Gastroesophageal sphincter (tissue), 4 donors: ENCODE results near the gene METTL16. TPM values are rescaled to one million over a fixed set of nuclear protein-coding genes. Genes with fewer than 3 reads are reported as not detected.
"Not testable (repeated sequence)": the region's sequence is repeated elsewhere in the genome, so short reads cannot be mapped to it uniquely, and the experiment has no call there.

Source experiments
- ATAC-seq: fragments of 150-250 bp; one replicate; pipeline ENCODE4 v1.9.1; 2016; ENCODE audit warnings: mild to moderate bottlenecking, moderate library complexity
- H3K27ac ChIP-seq, 4 donors: fragments of 200-600 bp; sonication (generic) in 3 of 4; 1 replicate in 3 of 4; 2 replicates in 1 of 4; pipeline ENCODE4 v1.5.1; 2016 to 2019
- H3K27me3 ChIP-seq: fragments of 200-600 bp; sonication (generic); one replicate; pipeline ENCODE4 v1.5.1; 2019
- H3K36me3 ChIP-seq, 2 donors: fragments of 200-600 bp; sonication (generic); one replicate each; pipeline ENCODE4 v1.5.1; 2019; ENCODE audit warnings: control low read depth in 1 of 2
- H3K4me1 ChIP-seq, 3 donors: fragments of 200-600 bp; sonication (generic); 1 replicate in 2 of 3; 2 replicates in 1 of 3; pipeline ENCODE4 v1.5.1; 2016 to 2019; ENCODE audit warnings: control low read depth in 2 of 3
- H3K4me3 ChIP-seq, 2 donors: fragments of 200-600 bp; sonication (generic); one replicate each; pipeline ENCODE4 v1.5.1; 2019; ENCODE audit warnings: mild to moderate bottlenecking in 1 of 2, moderate library complexity in 1 of 2
- H3K9me3 ChIP-seq, 3 donors: fragments of 200-600 bp; sonication (generic); one replicate each; pipeline ENCODE4 v1.5.1; 2017 to 2019; ENCODE audit warnings: control low read depth in 2 of 3
- EP300 ChIP-seq: sonication (generic); formaldehyde crosslinking; IDR thresholded peaks from one replicate; pipeline ENCODE4 v1.6.1; 2017; ENCODE audit warnings: antibody characterized with exemption, mild to moderate bottlenecking
- POLR2A ChIP-seq, 2 donors: fragments of 450-650 bp; IDR thresholded peaks; one replicate each; pipeline ENCODE4 v1.6.1; 2017; ENCODE audit warnings: antibody characterized with exemption in 2 of 2, mild to moderate bottlenecking in 2 of 2, moderate library complexity in 1 of 2
- POLR2AphosphoS5 ChIP-seq: sonication (generic); formaldehyde crosslinking; IDR thresholded peaks from one replicate; pipeline ENCODE4 v1.6.1; 2017; ENCODE audit warnings: antibody characterized with exemption
- WGBS, 2 donors: methylation state at CpG; one replicate each; pipeline ENCODE4 v1.1.5; 2018; ENCODE audit warnings: low coverage in 1 of 2; 5-methylcytosine and 5-hydroxymethylcytosine counted together
- total RNA-seq, 4 donors: library from RNA; depleted of rRNA; stranded (reverse); fragments of >200 nt; gene quantifications; one replicate each; pipeline ENCODE4 v1.1.0, GENCODE V29; 2016
- TF ChIP-seq, protein P1 (sequence below), 4 experiments: fragments of 200-600 bp in 2 of 4; fragments of 450-650 bp in 2 of 4; sonication (generic) in 1 of 4; IDR thresholded peaks; one replicate each; pipeline ENCODE4 v1.5.1; 2017 to 2019; ENCODE audit warnings: antibody characterized with exemption in 4 of 4, mild to moderate bottlenecking in 2 of 4, moderate library complexity in 2 of 4

Gene METTL16
- total RNA-seq, 4 donors from 2014 or later, result 30.7 to 68.0 (median 58.7) TPM

DNA sequence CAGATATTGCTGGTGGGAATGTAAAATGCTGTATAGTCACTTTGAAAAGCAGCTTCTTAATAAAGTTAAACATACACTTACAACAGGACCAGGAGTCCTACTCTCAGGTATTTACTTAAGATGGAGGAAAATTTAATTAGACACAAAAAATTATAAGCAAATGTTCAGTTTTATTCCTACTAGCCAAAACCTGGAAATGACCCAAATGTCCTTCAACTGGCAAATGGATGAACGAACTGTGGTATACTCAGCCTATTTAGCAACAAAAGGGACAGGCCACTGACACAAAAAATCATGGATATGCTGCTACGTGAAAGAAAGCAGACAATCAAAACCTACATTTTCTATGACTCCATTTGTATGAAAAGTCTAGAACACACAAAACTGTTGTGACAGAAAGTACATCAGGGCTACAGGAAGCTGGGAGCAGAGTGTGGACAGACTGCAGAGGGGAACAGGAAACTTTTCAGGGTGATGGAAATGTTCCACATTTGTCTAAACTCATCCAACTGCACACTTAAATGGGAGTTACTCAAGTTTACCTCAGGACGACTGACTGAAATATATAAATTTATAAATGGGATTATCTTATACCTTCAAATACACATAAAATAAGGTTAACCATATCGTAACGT is 61.6 kb downstream of the METTL16 start:
- WGBS, 2 donors, result 57 to 64% methylated on average over 5 of the region's 5 CpGs
- peaks cover 0 to 4% (median 0%) of the 10 kb centered on the region in 3 donors for H3K4me1 ChIP-seq
- no peak overlapping the region for H3K4me3 ChIP-seq
- no peak for TF ChIP-seq POLR2AphosphoS5
- TF ChIP-seq, protein P1, sequence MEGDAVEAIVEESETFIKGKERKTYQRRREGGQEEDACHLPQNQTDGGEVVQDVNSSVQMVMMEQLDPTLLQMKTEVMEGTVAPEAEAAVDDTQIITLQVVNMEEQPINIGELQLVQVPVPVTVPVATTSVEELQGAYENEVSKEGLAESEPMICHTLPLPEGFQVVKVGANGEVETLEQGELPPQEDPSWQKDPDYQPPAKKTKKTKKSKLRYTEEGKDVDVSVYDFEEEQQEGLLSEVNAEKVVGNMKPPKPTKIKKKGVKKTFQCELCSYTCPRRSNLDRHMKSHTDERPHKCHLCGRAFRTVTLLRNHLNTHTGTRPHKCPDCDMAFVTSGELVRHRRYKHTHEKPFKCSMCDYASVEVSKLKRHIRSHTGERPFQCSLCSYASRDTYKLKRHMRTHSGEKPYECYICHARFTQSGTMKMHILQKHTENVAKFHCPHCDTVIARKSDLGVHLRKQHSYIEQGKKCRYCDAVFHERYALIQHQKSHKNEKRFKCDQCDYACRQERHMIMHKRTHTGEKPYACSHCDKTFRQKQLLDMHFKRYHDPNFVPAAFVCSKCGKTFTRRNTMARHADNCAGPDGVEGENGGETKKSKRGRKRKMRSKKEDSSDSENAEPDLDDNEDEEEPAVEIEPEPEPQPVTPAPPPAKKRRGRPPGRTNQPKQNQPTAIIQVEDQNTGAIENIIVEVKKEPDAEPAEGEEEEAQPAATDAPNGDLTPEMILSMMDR (IDR thresholded peaks at IDR 0.05), result no peak
- no peak for TF ChIP-seq EP300
- TF ChIP-seq POLR2A (IDR thresholded peaks at IDR 0.05), result no peak
- H3K9me3 ChIP-seq, result no peaks in the 10 kb centered on the region
- no peaks in the 10 kb centered on the region for H3K27me3 ChIP-seq
- H3K27ac ChIP-seq, result no peak overlapping the region
- no peak for ATAC-seq
- H3K36me3 ChIP-seq, result peaks cover 0 to 24% of the 10 kb centered on the region in 2 donors

DNA sequence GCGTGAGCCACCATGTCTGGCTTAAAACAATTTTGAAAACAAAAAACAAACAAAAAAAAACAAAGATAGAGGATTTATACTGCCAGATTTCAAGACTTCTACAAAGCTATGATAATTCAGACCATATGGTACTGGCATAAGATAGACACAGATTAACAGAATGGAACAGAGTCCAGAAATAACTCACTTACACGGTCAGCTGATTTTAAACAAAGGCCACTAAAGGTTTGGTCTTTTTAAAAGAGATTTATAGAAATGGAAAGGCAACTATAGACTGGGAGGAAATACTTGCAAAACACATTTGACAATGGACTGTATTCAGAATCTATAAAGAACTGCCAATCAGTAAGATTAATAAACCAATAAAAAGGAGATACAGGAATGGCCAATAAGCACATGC is 62.2 kb downstream of the METTL16 start:
- ATAC-seq, result no peak
- H3K27me3 ChIP-seq, result no peaks in the 10 kb centered on the region
- TF ChIP-seq POLR2A (IDR thresholded peaks at IDR 0.05), result no peak
- no peak for TF ChIP-seq POLR2AphosphoS5
- no peak for TF ChIP-seq EP300
- TF ChIP-seq, protein P1 (IDR thresholded peaks at IDR 0.05), result no peak
- no peaks in the 10 kb centered on the region for H3K9me3 ChIP-seq
- peaks cover 0 to 4% (median 0%) of the 10 kb centered on the region in 3 donors for H3K4me1 ChIP-seq
- H3K27ac ChIP-seq, result no peak overlapping the region
- H3K36me3 ChIP-seq, result peaks cover 0 to 23% of the 10 kb centered on the region in 2 donors
- no peak overlapping the region for H3K4me3 ChIP-seq
- 46 to 79% methylated on average over 1 to 2 of the region's 2 CpGs for WGBS, 2 donors

DNA sequence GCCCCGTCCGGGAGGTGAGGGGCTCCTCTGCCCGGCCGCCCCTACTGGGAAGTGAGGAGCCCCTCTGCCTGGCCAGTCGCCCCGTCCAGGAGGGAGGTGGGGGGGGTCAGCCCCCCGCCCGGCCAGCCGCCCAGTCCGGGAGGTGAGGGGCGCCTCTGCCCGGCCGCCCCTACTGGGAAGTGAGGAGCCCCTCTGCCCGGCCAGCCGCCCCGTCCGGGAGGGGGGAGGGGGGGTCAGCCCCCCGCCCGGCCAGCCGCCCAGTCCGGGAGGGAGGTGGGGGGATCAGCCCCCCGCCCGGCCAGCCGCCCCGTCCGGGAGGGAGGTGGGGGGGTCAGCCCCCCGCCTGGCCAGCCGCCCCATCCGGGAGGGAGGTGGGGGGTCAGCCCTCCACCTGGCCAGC is 64.2 kb downstream of the METTL16 start:
- H3K4me1 ChIP-seq, H3K27ac ChIP-seq, H3K4me3 ChIP-seq, H3K9me3 ChIP-seq, H3K27me3 ChIP-seq, ATAC-seq: not testable (repeated sequence)
- no CpG with 5 or more reads among the region's 29 CpGs for WGBS, 2 donors
- peaks cover 0 to 13% of the 10 kb centered on the region in 2 donors for H3K36me3 ChIP-seq

DNA sequence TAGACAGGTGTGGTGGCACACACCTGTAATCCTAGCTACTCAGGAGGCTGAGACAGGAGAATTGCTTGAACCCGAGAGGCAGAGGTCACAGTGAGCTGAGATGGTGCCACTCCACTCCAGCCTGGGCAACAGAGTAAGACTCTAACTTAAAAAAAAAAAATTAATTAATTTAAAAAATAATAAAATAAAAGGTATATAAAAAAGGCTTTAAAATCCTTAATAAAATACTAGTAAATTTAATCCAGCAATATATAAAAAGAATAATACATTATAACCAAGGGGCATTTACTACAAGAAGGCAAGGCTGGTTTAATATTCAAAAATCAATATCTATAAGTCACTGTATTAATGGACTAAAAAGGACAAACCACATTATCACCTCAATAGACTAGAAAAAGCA is 66.0 kb downstream of the METTL16 start:
- TF ChIP-seq POLR2AphosphoS5 (no peak), EP300 (no peak), POLR2A (IDR thresholded peaks at IDR 0.05) (no peak)
- TF ChIP-seq, protein P1 (IDR thresholded peaks at IDR 0.05), result no peak
- Histone ChIP-seq H3K36me3 (peaks cover 0 to 18% of the 10 kb centered on the region in 2 donors), H3K4me1 (peaks cover 0 to 4% (median 0%) of the 10 kb centered on the region in 3 donors), H3K27me3 (no peaks in the 10 kb centered on the region), H3K4me3 (no peak overlapping the region), H3K9me3 (no peaks in the 10 kb centered on the region), H3K27ac (no peak overlapping the region)
- WGBS, 2 donors, result 100% methylated on average over 1 of the region's 1 CpG
- no peak for ATAC-seq

DNA sequence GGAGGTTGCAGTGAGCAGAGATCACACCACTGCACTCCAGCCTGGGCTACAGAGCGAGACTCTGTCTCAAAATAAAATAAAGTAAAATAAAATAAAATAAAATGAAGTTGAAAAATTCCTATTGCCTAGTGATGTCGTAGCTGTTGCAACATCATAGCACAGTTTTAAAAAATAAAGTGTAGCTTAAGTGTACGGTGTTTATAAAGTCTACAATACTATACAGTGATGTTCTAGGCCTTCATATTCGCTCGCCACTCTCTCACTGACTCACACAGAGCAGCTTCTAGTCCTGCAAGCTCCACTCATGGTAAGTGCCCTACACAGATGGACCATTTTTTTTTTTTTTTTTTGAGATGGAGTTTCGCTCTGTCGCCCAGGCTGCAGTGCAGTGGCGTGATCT is 67.3 kb downstream of the METTL16 start:
- TF ChIP-seq EP300 (no peak), POLR2A (IDR thresholded peaks at IDR 0.05) (no peak), POLR2AphosphoS5 (no peak)
- TF ChIP-seq, protein P1 (IDR thresholded peaks at IDR 0.05), result no peak
- Histone ChIP-seq H3K9me3 (no peaks in the 10 kb centered on the region), H3K27ac (no peak overlapping the region), H3K4me1 (no peaks in the 10 kb centered on the region), H3K27me3 (no peaks in the 10 kb centered on the region), H3K36me3 (peaks cover 0 to 31% of the 10 kb centered on the region in 2 donors), H3K4me3 (no peak overlapping the region)
- no peak for ATAC-seq
- 95 to 100% methylated on average over 4 to 8 of the region's 8 CpGs for WGBS, 2 donors
